HG03457 (cell line): ENCODE measurements around the gene KCND3.

Experiments used
- ATAC-seq: cut with Tn5 transposase; IDR thresholded peaks from one replicate; pipeline ENCODE4 v1.9.1; 2021; ENCODE audit warnings: moderate number of reproducible peaks; ENCODE audit not compliant: unreplicated experiment

KCND3 gene

GRCh38 chr1:111920221-111921024 is 69.0 kb downstream of the KCND3 start:
- ATAC-seq = no peak

GRCh38 chr1:111911776-111912515 is 77.5 kb downstream of the KCND3 start:
- no peak for ATAC-seq

DNA sequence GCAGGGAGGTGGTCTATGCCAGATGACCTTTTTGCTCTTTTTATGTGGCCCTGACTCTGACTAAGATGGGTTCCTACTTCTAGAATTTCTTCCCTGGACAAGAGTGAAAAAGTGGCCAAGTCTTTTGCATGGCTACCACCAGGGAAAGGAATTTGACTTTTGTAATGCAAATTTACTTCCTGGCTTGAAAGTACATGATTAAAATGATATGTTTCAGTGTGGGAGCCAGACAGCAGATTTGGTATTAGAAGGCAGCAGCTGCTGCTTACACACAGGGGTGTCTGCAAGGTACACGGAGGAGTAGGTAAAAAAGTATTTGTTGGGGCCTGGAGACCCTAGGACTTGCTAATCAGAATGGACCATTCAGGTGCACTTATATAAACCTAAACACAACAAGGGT is 78.4 kb downstream of the KCND3 start:
- no peak for ATAC-seq

DNA sequence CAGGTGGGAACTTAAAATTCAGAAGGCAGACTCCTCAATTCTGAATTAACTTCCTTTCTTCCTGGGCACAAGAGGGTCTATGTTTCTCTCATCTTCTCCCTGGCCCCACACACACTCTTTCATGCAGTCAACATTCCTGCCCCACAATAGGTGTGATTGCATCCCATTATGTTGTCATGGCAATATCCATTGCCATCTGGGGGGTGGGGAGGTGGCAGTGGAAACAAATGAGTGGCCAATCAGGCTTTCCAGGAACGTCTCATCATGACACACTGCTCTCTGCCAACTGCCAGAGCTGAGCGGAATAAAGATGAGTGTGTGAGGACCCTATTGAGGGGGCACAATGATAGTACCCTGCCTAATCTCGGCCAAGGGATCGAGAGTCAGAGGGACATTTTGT is 80.4 kb downstream of the KCND3 start:
- ATAC-seq = no peak

GRCh38 chr1:111908011-111908621 is 81.4 kb downstream of the KCND3 start:
- ATAC-seq = no peak

GRCh38 chr1:111907321-111907720 is 82.1 kb downstream of the KCND3 start:
- no peak for ATAC-seq

- no peak for ATAC-seq
Observed at GRCh38 chr1:111906816-111907215, 82.7 kb downstream of the KCND3 start.

- ATAC-seq = no peak
Observed at GRCh38 chr1:111906111-111906510, 83.4 kb downstream of the KCND3 start.

DNA sequence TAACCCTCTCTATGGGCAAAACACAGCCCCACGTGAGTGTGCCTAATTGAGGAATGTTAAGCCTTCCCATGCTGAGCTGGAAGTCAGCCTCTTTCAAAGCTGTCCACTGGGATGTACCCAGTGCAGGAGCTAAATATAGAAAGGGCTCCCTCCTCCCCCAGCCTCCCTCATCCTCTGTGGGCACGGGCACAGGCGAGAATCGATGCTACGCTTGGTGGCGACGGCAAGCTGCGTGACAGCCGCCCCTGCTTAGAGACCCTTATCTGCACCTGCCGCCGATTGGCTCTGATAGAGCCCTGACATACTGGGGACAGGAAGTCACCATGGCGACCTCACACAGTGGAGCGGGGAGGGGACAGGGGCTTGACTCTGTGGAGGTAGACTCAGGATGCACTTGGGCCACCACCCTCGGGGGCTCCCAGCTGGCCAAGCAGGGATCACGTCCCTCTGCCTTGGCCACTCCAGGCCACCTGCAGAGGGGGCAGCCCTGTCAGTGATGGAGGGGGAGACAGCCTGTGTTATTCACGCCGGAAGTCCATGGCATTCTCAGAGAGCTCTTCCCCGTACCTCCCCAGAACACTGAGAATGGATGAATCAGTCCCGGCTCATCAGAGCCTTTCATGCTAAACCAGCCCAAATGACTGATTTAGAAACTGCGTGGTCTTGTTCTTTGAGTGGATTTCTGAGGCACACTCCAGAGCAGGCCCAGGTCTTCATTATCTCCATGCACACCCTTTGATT is 84.8 kb downstream of the KCND3 start:
- ATAC-seq = no peak

DNA sequence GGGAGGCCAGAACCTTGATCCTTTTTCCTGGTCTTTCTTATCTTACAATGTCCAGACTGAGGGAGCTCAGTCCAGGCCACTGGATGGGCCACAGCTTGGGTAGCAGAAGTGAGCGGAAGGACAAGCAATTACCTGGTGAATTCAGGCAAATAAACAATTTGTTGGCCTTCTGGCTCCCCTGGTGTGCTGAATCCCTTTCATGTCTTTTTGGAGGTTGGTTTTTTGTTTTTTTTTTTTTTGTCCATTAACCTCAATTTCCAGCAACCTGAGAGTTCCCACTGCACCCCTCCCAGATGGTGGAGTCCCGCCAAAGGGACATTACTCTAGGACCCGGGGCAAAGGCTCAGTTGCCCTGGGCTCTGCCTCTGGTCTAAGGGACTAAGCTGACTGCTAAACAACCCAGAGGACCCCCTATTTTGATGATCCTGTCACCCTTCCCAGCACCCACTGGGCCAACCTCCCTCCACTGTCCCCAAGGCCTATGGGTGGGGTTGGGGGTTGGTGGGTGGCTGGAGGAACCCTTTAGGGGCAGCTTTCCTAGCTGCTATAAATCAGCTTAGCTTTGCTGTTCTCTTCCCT is 85.5 kb downstream of the KCND3 start:
- ATAC-seq = no peak

- ATAC-seq = no peak
Observed at GRCh38 chr1:111903148-111903870, 86.2 kb downstream of the KCND3 start.

DNA sequence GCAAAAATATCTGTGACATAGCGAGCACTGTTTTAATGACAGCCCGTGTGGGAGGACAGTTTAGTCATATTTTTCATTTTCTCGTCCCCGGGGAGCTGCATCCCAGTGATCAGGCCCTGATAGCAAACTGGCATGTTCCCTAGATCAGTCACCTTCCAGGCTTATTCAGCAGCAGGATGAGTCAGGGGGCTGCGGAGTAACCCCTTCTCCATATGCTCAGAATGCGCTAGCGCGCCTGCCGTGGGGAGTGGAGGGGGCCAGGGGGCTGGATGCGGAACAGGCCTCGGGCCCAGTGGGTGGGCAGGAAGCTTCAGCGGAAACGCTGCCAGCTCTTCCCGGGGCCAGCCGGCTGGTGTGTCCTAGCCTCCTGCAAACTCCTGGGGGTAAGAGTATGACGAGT is 94.0 kb downstream of the KCND3 start:
- no peak for ATAC-seq

DNA sequence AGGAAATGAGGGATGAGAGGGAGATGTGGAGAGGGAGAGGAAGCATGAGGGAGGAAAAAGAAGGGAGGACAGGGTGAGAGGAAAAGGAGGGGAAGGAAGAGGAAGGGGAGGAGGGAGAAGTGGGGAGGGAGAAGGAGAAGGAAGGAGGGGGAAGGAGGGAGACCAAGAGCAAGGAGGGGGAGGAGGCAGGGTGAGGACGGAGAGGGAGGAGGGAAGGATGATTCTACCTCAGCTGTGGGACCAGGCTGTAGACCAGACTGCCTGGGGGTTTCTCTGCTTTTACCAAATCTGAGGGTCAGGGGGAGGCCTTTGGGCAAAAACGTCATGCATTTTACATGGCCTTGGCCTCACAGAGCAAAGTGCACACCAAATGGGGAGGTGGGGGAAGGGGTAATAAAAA is 94.5 kb downstream of the KCND3 start:
- no peak for ATAC-seq

- ATAC-seq = no peak
Observed at GRCh38 chr1:111894497-111894896, 95.0 kb downstream of the KCND3 start.

DNA sequence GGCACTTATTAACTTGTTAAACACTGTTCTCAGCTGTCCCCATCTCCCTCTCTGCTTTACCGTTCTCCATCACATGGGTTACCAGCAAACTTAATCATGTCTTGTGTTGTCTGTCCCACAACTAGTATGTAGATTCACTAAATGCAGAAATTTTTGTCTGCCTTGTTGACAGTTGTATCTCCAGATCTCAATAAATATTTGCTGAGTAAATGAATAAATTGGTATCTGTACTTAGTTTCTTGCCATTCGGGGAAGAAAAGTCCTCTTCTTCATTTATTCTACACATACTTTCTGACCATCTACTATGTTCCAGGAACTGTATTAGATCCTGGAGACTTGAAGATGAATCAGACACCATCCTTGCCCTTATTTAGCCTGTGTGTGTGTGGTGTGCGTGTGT is 97.9 kb downstream of the KCND3 start:
- no peak for ATAC-seq

DNA sequence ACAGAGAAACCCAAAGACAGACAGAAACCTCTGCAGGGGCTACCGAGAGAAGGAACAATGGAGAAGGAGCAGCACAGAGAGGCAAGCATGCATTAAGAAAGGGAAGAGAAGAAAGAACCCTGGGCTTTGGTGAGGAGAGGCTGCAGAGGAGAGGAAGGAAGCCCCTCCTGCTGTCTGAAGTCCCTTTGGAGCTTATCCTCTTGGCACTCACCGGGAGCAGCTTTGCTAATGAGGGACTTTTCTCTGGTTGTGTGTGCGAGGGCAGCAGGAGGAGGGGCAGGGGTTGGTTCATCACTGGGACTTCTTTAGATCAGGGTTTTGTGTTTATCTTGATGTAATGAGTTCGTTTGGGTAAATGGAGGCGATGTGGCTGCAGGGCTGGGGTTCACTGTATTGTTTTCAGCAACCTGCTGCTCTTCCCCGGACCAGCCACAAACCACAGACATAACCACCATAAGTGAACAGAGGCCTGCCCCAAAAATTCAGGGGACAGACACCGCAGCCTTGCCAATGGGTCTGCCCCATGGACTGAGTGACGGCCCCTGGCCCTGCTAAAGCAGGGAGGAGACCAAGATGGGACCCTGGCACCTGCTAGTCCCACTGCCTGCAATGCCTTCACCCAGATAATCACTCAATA is 100.6 kb downstream of the KCND3 start:
- ATAC-seq = no peak

- ATAC-seq = no peak
Observed at GRCh38 chr1:111887875-111888274, 101.6 kb downstream of the KCND3 start.

DNA sequence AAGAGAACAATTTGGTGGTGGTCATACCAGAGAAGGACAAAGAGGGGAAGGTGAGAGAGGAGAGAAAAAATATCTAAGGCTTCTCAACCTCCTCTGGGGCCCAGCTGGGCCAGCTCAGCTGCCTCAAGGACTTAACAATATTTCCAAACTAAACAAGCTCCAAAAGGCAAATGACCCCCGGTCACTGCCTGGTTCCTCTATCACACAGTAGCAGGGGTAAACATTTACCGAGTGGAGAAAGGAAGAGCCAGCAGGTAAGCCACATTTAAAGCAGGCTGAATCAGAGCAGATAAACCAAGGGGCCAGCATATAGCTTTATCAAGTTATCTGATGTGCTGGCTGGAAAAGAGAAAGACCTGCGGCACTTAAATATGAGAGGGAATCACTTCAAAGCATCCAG is 102.1 kb downstream of the KCND3 start:
- ATAC-seq = no peak

DNA sequence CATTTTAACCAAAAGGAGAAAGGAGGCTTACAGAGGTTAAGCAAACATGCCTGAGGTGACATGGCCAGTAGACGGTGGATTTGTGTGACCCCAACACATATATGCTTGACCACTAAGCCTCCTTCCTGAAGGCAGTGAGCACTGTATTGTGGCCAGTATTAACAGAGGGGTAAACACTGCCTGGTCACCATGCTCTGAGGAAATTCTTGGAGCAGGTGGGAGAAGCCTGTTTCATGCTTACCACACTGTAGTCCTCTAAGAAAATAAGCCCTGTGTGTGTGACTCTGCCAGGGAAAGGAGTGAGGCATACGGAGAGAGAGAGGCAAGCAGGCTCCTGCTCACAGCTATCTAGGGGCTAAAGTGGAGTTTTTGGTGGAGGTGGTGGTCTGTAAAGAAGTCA is 102.7 kb downstream of the KCND3 start:
- ATAC-seq = no peak
